Neural progenitor cell (in vitro differentiated cells): Measurements from ENCODE around the gene ITPK1. TPM values are rescaled to one million over a fixed set of nuclear protein-coding genes. Genes with fewer than 3 reads are reported as not detected.

Experiments used
- DNase-seq: peaks from one replicate; pipeline ENCODE4 v3.0.0-alpha.2; 2016; ENCODE audit warnings: low spot score
- H2AFZ ChIP-seq: fragments of 200-600 bp; sonication (generic); replicated peaks from 2 replicates; pipeline ENCODE4 v1.6.1; 2016; ENCODE audit warnings: antibody characterized with exemption
- H3F3A ChIP-seq: fragments of 200-600 bp; sonication (generic); 2 replicates; pipeline ENCODE4 v1.6.1; 2016; ENCODE audit warnings: antibody characterized with exemption, low read depth
- H3K27ac ChIP-seq: fragments of 200-600 bp; sonication (generic); 2 replicates; pipeline ENCODE4 v1.5.1; 2016; ENCODE audit warnings: mild to moderate bottlenecking
- H3K27me3 ChIP-seq: fragments of 200-600 bp; sonication (generic); 2 replicates; pipeline ENCODE4 v1.6.1; 2016; ENCODE audit warnings: mild to moderate bottlenecking, moderate library complexity
- H3K36me3 ChIP-seq: fragments of 200-600 bp; sonication (generic); 2 replicates; pipeline ENCODE4 v1.5.1; 2016
- H3K4me1 ChIP-seq: fragments of 200-600 bp; sonication (generic); 2 replicates; pipeline ENCODE4 v1.6.1; 2016; ENCODE audit warnings: mixed run types
- H3K4me2 ChIP-seq: fragments of 200-600 bp; sonication (generic); 2 replicates; pipeline ENCODE4 v1.6.1; 2016
- H3K4me3 ChIP-seq: fragments of 200-600 bp; sonication (generic); 2 replicates; pipeline ENCODE4 v1.5.1; 2016
- H3K79me2 ChIP-seq: fragments of 200-600 bp; sonication (generic); 2 replicates; pipeline ENCODE4 v1.6.1; 2016; ENCODE audit warnings: low read depth
- H3K9ac ChIP-seq: fragments of 200-600 bp; sonication (generic); 2 replicates; pipeline ENCODE4 v1.6.1; 2016
- H3K9me3 ChIP-seq: fragments of 200-600 bp; sonication (generic); 2 replicates; pipeline ENCODE4 v1.5.1; 2016; ENCODE audit warnings: low read depth
- H4K20me1 ChIP-seq: fragments of 200-600 bp; sonication (generic); 2 replicates; pipeline ENCODE4 v1.6.1; 2016; ENCODE audit warnings: low read depth
- H3K27ac Mint-ChIP-seq: 3 replicates; pipeline ENCODE4 v1.8.0; 2021; ENCODE audit warnings: mixed read lengths
- H3K27me3 Mint-ChIP-seq: 2 replicates; pipeline ENCODE4 v1.8.0; 2022; ENCODE audit warnings: low read depth, mild to moderate bottlenecking, inconsistent platforms, moderate library complexity, mixed read lengths; ENCODE audit not compliant: insufficient read depth
- H3K36me3 Mint-ChIP-seq: 3 replicates; pipeline ENCODE4 v1.8.0; 2021; ENCODE audit warnings: mixed read lengths
- H3K4me1 Mint-ChIP-seq: 3 replicates; pipeline ENCODE4 v1.8.0; 2021; ENCODE audit warnings: mixed read lengths
- H3K4me3 Mint-ChIP-seq: 3 replicates; pipeline ENCODE4 v1.8.0; 2021; ENCODE audit warnings: mild to moderate bottlenecking, moderate library complexity, mixed read lengths
- H3K9me3 Mint-ChIP-seq: 3 replicates; pipeline ENCODE4 v1.8.0; 2020; ENCODE audit warnings: mixed read lengths
- EZH2 ChIP-seq: fragments of 200-600 bp; sonication (generic); IDR thresholded peaks from 2 replicates; pipeline ENCODE4 v1.6.1; 2017; ENCODE audit warnings: antibody characterized with exemption, mild to moderate bottlenecking, moderate library complexity
- EZH2phosphoT487 ChIP-seq: fragments of 200-600 bp; sonication (generic); IDR thresholded peaks from 2 replicates; pipeline ENCODE4 v1.6.1; 2017; ENCODE audit warnings: antibody characterized with exemption
- total RNA-seq: library from RNA; depleted of rRNA; stranded (reverse); fragments of >200 nt; gene quantifications from 2 replicates; pipeline ENCODE4 v1.2.3, GENCODE V29; 2015; ENCODE audit warnings: low replicate concordance
- TF ChIP-seq, protein P1 (sequence below): fragments of 200-600 bp; sonication (generic); IDR thresholded peaks from 2 replicates; pipeline ENCODE4 v1.5.1; 2017; ENCODE audit warnings: antibody characterized with exemption, mild to moderate bottlenecking

ITPK1 gene
- total RNA-seq, 1 donor from 2014 or later = 25.8 TPM

GRCh38 chr14:93082576-93083001 is 33.1 kb downstream of the ITPK1 start:
- H3K4me3 ChIP-seq = no peak overlapping the region
- Mint-ChIP-seq H3K4me1 (peaks cover 31% of the 10 kb centered on the region), H3K27ac (peak overlapping the region; percentile 46), H3K36me3 (no peaks in the 10 kb centered on the region), H3K27me3 (peaks cover 6% of the 10 kb centered on the region), H3K4me3 (no peak overlapping the region), H3K9me3 (peaks cover 3% of the 10 kb centered on the region)
- no peak overlapping the region for H2AFZ ChIP-seq
- no peaks in the 10 kb centered on the region for H3K9me3 ChIP-seq
- no peak for DNase-seq
- H3F3A ChIP-seq = peaks cover 12% of the 10 kb centered on the region
- peaks cover 16% of the 10 kb centered on the region for H3K4me1 ChIP-seq
- H3K9ac ChIP-seq = no peak overlapping the region
- H4K20me1 ChIP-seq = peaks cover 36% of the 10 kb centered on the region
- H3K4me2 ChIP-seq = no peak overlapping the region
- H3K27me3 ChIP-seq = no peaks in the 10 kb centered on the region
- peaks cover 62% of the 10 kb centered on the region for H3K79me2 ChIP-seq
- H3K27ac ChIP-seq = no peak overlapping the region
- no peaks in the 10 kb centered on the region for H3K36me3 ChIP-seq
- TF ChIP-seq EZH2phosphoT487 = no peak
- TF ChIP-seq, protein P1, sequence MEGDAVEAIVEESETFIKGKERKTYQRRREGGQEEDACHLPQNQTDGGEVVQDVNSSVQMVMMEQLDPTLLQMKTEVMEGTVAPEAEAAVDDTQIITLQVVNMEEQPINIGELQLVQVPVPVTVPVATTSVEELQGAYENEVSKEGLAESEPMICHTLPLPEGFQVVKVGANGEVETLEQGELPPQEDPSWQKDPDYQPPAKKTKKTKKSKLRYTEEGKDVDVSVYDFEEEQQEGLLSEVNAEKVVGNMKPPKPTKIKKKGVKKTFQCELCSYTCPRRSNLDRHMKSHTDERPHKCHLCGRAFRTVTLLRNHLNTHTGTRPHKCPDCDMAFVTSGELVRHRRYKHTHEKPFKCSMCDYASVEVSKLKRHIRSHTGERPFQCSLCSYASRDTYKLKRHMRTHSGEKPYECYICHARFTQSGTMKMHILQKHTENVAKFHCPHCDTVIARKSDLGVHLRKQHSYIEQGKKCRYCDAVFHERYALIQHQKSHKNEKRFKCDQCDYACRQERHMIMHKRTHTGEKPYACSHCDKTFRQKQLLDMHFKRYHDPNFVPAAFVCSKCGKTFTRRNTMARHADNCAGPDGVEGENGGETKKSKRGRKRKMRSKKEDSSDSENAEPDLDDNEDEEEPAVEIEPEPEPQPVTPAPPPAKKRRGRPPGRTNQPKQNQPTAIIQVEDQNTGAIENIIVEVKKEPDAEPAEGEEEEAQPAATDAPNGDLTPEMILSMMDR = no peak
- TF ChIP-seq EZH2 = no peak

- TF ChIP-seq, protein P1 = no peak
- TF ChIP-seq EZH2 = no peak
- no peak for TF ChIP-seq EZH2phosphoT487
- DNase-seq = no peak
- no peaks in the 10 kb centered on the region for H3K27me3 ChIP-seq
- no peak overlapping the region for H3K27ac ChIP-seq
- peaks cover 16% of the 10 kb centered on the region for H3K4me1 ChIP-seq
- Mint-ChIP-seq H3K27me3 (peaks cover 6% of the 10 kb centered on the region), H3K4me3 (no peak overlapping the region), H3K36me3 (no peaks in the 10 kb centered on the region), H3K4me1 (peaks cover 31% of the 10 kb centered on the region), H3K9me3 (peaks cover 3% of the 10 kb centered on the region), H3K27ac (no peak overlapping the region)
- no peaks in the 10 kb centered on the region for H3K9me3 ChIP-seq
- no peaks in the 10 kb centered on the region for H3K36me3 ChIP-seq
- peaks cover 12% of the 10 kb centered on the region for H3F3A ChIP-seq
- no peak overlapping the region for H3K4me2 ChIP-seq
- H4K20me1 ChIP-seq = peaks cover 31% of the 10 kb centered on the region
- H2AFZ ChIP-seq = no peak overlapping the region
- no peak overlapping the region for H3K4me3 ChIP-seq
- no peak overlapping the region for H3K9ac ChIP-seq
- peaks cover 58% of the 10 kb centered on the region for H3K79me2 ChIP-seq
These were observed 33.7 kb downstream of the ITPK1 start for GRCh38 chr14:93081876-93082570.

DNA sequence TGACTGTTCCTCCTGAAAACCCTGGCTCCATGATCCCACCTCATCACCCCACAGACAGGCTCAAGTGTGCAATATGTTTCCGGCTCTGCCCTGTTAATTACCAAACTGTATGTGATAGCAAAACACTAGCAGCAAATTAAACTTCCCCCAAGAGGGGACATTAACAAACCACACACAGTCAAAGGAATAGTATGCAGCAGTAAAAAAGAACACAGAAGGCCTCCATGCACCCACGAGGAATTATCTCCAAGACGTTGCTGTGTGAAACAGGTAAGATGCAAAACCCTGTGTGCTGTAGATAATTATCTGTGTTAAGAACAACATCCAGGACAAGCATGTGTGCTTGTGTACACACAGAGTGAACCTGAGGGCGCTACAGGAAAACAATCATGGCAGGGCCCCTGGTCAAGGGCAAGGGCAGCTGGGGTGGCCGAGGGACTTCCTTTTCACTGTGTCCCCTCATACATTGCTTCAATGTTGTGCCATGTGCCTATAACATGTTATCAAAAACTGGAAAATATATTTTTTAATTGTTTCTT is 35.8 kb downstream of the ITPK1 start:
- Histone ChIP-seq H4K20me1 (peaks cover 16% of the 10 kb centered on the region), H3K27ac (no peak overlapping the region), H3K27me3 (no peaks in the 10 kb centered on the region), H3K4me3 (no peak overlapping the region), H3K79me2 (peaks cover 48% of the 10 kb centered on the region), H3K9me3 (no peaks in the 10 kb centered on the region), H2AFZ (no peak overlapping the region), H3K4me2 (no peak overlapping the region), H3K9ac (no peak overlapping the region), H3K4me1 (no peaks in the 10 kb centered on the region), H3F3A (no peaks in the 10 kb centered on the region), H3K36me3 (no peaks in the 10 kb centered on the region)
- DNase-seq = no peak
- H3K4me1 Mint-ChIP-seq = peaks cover 19% of the 10 kb centered on the region
- H3K27ac Mint-ChIP-seq = no peak overlapping the region
- H3K4me3 Mint-ChIP-seq = no peak overlapping the region
- H3K9me3 Mint-ChIP-seq = no peaks in the 10 kb centered on the region
- H3K36me3 Mint-ChIP-seq = no peaks in the 10 kb centered on the region
- TF ChIP-seq EZH2phosphoT487 = no peak
- peaks cover 8% of the 10 kb centered on the region for H3K27me3 Mint-ChIP-seq

GRCh38 chr14:93079321-93079720 is 36.4 kb downstream of the ITPK1 start:
- Mint-ChIP-seq H3K4me1 (peaks cover 23% of the 10 kb centered on the region), H3K9me3 (no peaks in the 10 kb centered on the region), H3K36me3 (no peaks in the 10 kb centered on the region), H3K27me3 (peaks cover 8% of the 10 kb centered on the region), H3K4me3 (no peak overlapping the region), H3K27ac (no peak overlapping the region)
- no peak overlapping the region for H3K4me3 ChIP-seq
- H3K36me3 ChIP-seq = no peaks in the 10 kb centered on the region
- H2AFZ ChIP-seq = no peak overlapping the region
- no peaks in the 10 kb centered on the region for H3F3A ChIP-seq
- H3K9ac ChIP-seq = no peak overlapping the region
- no peaks in the 10 kb centered on the region for H3K27me3 ChIP-seq
- no peaks in the 10 kb centered on the region for H3K4me1 ChIP-seq
- TF ChIP-seq EZH2 (no peak), EZH2phosphoT487 (no peak)
- TF ChIP-seq, protein P1 = no peak
- peaks cover 42% of the 10 kb centered on the region for H3K79me2 ChIP-seq
- DNase-seq = no peak
- H4K20me1 ChIP-seq = peaks cover 16% of the 10 kb centered on the region
- H3K9me3 ChIP-seq = no peaks in the 10 kb centered on the region
- H3K4me2 ChIP-seq = no peak overlapping the region
- H3K27ac ChIP-seq = no peak overlapping the region
